ENCODE data around the gene DCAF11.

Gene DCAF11

DNA sequence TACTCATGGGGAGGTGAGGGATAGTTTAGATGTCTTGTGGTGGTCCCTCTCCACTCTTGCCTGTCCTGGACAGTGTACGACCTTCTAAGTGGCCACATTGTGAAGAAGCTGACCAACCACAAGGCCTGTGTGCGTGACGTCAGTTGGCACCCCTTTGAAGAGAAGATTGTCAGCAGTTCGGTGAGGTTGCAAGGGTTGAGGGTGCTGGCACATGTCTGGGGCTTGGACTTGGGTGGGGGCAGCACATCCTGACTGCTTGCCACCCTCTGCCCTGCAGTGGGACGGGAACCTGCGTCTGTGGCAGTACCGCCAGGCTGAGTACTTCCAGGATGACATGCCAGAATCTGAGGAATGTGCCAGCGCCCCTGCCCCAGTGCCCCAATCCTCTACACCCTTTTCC is 8.3 kb downstream of the DCAF11 start:
- no peak for DNase-seq

DNA sequence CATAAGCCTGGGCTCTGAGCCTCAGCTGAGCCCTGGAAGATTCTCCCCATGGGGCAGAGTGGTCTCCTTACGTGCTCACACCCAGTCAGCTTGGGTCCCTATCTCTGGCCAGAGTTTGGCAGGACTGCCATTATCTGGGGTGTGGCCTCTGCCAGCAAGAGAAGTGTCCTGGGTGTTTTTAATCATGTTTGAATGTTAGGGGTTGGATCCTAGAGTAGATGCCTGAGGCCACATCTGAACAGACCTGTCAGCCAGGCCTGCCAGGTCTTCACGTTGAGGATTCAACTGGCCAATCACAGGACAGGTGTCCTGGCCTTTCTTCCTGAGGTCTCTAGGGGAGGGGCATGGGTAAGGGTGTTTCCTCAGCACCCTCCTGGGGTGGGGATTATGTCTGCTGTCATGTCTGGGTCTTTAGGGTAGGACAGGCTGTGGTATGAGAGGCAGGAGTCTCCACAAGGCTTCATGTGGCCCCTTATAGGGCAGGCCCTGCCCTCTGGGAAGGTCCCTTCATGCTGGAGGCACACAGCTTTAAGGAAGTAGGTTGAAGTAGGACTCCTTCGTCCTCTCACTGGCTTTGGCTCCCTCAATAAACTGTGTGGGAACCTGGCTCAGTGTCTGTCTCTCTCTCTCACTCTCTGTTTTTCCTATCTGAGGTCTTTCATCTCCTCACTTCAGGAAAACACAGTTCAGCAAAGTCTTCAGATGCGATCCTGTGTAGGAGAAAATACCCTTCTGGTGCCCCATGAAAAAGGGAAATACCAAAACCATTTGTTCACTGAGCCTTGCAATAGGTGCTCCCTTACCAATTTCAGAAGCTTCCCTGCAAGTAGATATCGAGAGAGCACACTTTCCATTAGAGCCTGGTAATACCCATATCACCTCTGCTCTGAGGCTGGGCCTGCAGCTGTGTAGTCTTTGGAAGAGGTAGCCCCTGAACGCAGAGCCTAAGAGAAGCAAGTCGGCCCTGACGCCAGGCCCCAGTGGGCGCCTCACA is 9.1 kb downstream of the DCAF11 start:
- peak in 1 of 3 donors; percentile 20 for DNase-seq

DNA sequence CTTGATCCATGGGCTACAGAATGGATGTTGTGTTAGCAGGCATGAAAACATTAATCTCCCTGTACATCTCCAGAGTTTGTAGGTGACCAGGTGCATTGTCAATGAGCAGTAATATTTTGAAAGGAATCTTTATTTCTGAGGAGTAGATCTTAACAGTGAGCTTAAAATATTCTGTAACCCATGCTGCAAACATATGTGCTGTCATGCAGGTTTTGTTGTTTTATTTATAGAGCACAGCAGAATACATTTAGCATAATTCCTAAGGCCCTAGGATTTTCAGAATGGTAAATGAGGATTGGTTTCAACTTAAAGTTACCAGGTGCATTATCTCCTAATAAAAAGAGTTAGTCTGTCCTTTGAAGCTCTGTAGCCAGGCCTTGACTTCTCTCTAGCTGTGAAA is 12.4 kb downstream of the DCAF11 start:
- no peak for DNase-seq

DNA sequence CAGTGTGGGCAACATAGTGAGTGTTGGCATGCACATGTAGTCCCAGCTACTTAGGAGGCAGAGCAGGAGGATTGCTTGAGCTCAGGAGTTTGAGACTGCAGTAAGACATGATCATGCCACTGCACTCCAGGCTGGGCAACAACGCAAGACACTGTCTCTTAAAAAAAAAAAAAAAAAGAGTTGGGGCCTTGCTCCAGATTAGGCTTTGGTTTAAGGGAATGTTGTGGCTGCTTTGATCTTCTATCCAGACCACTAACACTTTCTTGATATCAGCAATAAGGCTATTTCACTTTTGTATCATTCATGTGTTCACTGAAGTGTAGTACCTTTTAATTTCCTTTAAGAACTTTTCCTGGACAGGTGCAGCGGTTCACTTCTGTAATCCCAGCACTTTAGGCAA is 13.1 kb downstream of the DCAF11 start:
- no peak for DNase-seq

DNA sequence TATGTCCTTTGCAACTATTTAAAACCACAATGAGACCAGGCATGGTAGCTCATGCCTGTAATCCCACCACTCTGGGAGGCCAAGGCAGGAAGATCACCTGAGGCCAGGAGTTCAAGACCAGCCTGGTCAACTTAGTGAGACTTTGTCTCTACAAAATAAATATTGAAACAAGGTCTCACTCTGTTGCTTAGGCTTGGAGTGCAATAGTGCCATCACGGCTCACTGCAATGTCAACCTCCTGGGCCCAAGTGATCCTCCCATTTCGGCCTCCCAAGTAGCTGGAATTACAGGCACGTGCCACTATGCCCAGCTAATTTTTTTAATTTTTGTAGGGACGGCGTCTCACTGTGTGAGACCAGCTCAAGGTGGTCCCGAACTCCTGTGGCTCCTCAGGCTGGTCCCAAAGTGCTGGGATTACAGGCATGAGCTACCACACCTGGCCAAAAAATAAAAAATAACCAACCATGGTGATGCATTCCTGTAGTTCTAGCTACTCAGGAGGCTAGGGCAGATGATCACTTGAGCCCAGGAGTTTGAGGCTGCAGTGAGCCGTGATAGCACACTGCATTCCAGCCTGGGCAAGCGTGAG is 14.9 kb downstream of the DCAF11 start:
- no peak for DNase-seq

DNA sequence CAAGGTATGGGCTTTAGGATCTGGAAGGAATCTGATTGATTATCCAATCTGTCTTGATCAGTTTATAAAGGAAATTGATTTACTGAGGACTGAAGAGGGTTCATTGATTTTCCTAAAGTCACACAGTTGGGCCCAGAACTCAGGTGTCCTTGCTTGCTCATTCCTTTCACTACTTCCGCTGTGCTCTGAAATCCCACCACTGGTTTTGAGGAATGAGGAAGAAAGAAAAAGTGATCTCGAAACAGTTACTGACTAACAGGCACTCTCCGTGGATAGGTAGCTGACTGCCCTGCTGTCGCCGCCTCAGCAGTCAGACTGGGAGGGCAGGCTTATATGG is 15.8 kb downstream of the DCAF11 start, which contains the start of gene FITM1:
Gene FITM1 (plus strand): TSS at position 280 of the 337 bp plus-strand sequence. CDS start 905 bp downstream, outside the sequence.
- DNase-seq: no peak

DNA sequence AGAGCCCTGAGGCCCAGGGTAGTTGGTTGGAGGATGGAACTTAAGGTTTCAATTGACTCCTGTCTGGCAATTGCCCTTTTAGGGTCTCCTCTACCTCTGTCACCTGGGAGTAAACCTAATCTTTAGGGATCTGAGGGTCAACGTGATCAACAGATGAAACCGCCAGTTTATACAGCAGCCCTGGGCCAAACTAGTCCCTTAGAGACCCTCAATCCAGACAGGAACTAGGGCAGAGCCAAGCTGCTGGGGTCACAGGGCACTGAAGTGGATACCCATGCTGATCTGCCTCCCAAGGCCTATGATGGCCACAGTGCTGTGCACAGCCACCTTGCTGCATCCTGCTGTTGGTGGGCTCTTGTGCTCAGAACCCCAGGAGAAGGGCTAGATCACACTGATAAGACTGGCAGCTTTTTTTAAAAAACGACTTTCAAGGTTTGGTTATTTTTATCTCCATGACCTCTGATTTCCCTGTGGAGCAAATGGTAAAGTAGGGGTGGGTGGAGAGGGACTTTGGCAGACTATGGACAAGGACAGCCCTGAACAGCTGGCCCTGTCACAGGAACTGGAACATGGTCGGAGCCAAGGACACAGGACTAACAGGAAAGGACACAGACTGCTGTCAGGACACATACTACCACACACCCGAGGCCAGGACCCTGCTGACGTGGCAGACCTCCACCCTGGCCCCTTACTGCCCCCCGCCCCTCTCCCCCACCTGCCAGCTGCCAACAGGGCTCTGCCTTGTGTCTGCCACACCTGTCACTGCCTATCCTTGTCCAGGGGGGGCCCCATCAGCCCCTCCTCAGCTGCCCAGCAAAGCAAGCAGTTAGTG is 16.4 kb downstream of the DCAF11 start:
- DNase-seq: no peak

DNA sequence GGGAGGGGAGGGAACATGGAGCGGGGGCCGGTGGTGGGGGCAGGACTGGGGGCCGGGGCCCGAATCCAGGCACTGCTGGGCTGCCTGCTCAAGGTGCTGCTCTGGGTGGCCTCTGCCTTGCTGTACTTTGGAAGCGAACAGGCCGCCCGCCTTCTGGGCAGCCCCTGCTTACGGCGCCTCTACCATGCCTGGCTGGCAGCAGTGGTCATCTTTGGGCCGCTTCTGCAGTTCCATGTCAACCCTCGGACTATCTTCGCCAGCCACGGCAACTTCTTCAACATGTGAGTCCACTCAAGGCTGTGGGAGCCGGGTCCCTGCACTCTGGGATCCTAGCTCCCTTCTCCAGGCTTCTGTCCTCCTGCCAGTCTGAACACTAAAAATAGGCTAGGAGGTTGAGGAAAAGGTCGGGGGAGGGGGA is 17.0 kb downstream of the DCAF11 start:
- no peak for DNase-seq

DNA sequence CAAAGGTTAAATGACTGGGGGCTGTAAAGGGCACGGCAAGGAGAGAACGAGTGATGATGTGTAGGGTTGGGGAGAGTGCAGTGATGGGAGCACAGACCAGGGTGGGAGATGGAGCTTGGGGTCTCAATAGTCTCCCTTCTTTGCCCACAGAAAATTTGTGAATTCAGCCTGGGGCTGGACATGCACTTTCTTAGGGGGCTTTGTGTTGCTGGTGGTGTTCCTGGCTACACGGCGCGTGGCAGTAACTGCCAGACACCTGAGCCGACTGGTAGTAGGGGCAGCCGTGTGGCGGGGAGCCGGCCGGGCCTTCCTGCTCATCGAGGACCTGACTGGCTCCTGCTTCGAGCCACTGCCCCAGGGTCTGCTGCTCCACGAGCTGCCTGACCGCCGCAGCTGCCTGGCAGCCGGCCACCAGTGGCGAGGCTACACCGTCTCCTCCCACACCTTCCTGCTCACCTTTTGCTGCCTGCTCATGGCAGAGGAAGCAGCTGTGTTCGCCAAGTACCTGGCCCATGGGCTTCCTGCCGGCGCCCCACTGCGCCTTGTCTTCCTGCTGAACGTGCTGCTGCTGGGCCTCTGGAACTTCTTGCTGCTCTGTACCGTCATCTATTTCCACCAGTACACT is 17.6 kb downstream of the DCAF11 start:
- DNase-seq: no peak

DNA sequence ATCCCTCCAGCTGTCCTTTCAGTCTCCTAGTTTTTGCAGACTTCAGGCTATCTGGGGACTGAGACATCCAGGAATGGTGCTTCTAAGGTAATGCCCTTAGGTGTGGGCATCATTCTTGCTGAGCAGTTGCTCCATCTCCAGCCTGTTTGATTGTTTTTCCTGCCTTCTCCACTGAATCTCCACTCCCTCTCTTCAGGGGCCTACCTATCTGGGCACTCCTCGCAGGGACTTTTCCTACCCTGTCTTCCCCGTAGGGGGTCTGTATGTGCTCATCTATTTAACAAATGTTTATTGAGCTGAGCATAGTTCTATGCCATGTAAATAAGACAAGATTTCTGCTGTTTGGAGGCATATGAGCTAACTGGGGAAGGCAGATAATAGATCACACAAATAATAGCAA is 18.4 kb downstream of the DCAF11 start:
- DNase-seq: no peak

DNA sequence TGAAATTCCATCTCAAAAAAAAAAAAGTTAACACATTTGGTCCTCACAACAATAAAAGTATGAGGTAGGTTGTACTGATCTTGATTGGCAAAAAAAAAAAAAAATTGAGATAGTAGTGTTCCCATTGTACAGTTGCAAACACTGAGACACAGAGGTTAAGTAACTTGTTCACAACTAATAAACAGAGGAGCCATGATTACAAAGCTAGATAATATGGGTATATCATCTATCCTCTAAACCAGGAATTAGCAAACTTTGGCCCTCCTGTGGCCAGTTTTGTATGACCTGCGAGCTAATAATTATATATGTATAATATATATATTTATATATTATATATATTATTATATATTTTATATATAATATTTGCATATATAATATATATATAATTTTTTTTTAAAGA is 19.2 kb downstream of the DCAF11 start:
- no peak for DNase-seq

DNA sequence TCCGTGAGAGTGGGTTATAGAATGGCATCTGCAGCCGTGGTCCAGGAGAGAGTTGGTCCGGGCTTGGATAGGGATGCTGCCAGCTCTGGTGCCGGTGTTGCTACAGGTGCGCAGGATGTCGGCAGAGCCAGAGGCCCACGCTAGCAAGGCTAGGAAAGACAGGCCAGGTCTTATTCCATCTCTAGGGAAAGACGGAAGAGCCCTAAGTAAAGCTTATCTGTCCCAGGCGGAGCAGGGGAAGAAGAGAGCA is 20.9 kb downstream of the DCAF11 start:
- DNase-seq: no peak

DNA sequence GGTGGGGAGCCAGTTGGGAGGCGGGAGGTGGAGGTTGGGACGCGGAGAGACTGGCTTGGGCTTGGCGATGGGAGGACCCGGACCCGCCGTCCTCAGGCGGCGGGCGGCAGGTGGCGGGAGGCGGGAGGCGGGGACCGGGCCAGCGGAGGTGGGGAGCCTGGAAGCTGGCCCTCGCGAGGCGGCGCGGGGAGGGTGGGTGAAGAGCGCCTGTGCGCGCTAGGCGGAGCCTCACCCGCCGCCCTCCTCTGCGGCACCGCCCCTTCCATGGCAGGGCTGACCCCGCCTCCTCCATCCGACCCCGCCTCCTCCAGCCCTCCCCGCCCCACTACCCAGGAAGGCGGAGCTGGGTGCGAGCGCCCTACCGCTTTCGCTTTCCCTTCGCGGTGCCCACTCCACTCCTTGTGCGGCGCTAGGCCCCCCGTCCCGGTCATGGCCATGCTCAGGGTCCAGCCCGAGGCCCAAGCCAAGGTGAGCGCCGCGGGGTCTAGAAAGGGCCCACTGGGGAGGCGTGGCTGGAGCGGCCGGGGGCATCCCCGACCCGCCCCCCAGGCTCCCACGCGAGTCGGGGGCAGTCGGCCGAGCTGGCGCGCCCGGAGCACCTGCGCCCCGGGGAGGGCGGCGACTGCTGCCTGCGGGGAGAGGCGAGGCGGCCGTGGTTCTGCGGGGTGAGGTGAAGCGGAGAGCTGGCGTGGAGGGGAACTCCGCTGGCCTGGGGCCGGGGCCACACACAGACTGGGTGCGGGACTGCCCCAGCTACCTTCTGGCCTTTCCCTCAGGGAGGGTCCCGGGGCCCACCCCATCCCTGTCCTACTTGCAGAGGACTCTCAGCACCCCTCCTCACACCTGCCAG is 21.5 kb downstream of the DCAF11 start, which contains the start of gene PSME1:
Gene PSME1 (plus strand): TSS at position 361 of the 850 bp plus-strand sequence. CDS start 69 bp downstream, at position 430.
- peak; percentile 92 to 98 (median 96) for DNase-seq

DNA sequence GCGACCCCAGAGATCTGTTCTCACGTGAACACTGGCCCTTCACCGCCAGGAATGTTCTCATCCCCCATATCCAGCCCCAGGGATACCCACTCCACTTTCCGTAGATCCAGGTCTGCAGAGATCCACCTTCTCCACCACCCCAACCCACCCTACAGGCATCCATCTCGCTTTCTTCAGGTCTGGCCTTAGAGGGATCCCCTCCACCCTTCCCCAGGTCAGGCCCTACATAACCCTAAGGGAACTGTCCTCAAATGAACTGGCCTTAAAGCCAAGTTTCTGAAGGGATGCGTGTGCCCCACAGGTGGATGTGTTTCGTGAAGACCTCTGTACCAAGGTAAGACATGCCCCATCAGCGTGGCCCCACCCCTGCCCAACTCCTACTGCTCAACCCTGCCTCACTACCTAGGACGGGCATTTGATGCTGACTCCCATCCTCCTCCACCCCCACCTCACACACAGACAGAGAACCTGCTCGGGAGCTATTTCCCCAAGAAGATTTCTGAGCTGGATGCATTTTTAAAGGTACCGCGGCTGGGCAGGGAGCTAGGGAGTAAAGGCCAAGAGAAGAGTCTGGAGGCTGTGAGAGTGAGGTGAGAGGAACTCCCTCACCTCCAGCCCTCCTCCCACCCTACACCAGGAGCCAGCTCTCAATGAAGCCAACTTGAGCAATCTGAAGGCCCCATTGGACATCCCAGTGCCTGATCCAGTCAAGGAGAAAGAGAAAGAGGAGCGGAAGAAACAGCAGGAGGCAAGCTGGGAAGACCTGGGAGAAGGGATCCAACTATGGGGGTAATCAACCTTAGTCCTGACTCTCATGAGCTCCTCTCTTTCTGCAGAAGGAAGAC is 22.3 kb downstream of the DCAF11 start:
- no peak for DNase-seq

DNA sequence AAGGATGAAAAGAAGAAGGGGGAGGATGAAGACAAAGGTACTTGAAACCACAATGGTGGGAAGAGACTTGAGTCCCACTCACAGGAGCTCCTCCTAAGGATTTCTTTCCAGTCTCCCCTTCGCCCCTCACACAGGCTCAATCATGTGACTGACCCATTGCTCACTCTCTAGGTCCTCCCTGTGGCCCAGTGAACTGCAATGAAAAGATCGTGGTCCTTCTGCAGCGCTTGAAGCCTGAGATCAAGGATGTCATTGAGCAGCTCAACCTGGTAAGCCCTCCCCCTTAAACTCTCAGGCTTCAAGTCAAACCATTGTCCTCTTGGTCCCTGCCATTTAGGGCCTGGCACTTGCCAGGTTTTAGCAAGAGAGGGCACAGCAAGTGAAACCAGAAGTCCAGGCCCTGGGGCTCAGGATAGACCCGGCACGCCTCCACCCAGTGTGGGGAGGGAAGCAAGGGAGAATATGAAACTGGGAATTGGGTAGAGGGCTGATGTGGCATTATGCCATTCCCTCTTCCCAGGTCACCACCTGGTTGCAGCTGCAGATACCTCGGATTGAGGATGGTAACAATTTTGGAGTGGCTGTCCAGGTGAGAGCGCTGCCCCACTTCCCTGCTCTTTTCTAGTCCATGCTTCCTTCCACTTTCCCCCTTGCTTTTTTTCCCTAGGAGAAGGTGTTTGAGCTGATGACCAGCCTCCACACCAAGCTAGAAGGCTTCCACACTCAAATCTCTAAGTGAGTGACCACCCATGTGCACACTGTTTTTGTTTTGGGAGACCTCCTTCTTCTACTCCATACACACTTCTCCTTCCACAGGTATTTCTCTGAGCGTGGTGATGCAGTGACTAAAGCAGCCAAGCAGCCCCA is 23.2 kb downstream of the DCAF11 start:
- no peak for DNase-seq

DNA sequence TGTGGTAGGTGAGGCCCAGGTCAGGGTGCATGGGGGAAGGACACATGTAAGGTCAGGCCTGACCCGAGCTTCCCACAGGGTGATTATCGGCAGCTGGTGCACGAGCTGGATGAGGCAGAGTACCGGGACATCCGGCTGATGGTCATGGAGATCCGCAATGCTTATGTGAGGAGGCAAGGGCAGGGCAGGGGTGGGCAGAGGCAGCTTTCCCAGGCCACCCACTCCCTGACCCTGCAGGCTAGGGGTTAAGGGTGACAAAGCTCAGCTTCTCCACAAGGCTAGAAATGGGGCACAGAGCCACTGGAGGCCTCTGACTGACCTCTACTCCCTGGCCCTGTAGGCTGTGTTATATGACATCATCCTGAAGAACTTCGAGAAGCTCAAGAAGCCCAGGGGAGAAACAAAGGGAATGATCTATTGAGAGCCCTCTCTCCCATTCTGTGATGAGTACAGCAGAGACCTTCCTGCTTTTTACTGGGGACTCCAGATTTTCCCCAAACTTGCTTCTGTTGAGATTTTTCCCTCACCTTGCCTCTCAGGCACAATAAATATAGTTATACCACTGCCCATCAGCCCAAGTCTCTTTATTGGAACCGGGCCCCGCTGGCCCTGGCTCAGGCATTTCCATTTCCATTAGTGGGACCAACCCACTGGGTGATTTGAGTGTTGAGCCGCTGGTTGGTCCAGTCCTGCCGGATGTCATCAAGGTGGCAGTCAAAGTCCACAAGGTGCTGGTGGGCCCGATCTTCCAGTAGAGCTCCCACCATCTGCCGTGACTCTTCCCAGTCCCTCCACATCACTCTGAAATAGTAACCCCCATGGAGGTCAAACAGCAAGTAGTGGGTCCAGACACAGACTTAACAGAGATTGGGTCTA is 24.1 kb downstream of the DCAF11 start:
- DNase-seq: peak in 1 of 3 donors; percentile 29

DNA sequence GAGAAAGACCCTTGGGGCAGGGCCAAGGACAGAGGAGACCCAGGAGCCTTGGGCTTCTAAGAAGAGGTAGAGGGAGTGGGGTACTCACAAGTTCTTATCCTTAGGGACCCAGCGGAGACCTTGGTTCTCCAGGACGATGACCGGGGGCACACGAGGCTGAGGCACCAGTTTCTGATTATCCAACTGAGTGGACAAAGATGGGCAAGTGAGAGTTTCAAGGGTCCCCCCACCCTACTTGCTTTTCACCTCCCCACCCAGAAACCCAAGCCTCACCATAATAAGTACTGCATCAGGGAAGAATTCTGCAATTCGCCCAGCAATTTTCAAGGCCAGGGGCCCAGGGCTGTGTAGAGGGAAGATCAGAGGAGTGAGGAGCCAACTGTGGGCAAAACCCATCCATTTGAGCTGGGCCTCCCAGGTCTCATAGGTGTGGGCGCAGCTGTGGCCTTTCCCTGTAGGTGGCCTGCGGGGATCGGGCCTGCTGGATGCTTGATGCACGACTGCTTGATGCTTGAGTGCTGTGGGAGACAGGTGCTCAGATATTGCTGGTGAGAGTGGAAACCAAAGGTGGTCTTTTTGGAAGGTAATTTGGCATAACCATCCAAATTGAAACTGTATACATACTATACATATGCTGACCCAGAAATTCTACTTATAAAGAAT is 24.8 kb downstream of the DCAF11 start:
- no peak for DNase-seq

DNA sequence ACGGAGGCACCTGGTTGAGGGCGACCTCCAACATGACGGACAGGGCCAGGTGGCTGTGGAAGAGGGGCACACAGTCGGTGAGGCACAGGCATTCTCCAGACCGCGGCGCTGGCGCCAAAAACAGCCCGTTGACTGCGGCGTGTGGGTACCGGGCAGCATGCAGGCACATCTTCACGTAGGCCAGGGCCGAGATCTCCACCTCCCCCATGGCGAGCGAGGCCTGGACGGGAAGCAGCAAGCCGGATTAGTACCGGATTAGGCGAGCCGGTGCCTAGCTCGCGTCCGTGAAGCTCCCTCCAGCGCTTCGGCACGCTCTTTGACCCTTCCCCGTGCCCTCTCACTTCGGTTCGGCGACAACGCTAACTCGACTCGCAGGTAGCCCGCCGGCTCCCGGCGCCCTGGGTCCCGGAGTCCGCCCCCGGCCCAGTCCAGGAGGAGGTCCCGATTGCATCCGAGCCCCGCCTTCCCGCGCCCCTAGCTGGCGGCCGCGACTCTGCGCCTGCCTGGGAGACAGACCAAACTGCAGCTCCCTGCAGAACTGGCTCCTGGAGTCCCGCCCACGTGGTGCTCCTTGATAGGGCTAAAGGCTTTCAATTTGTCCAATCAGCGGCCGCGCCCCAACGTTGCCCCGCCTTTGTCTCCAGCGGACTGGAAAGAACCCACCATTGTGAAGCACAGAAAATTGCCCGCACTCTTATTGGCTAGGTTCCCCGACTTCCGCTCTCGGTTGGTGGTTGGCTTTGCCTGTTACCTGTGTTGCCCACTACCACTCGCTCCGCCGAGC is 26.7 kb downstream of the DCAF11 start, which contains the start of gene EMC9:
Gene EMC9 (minus strand): TSS at position 495 of the 784 bp plus-strand sequence. CDS start 287 bp downstream, at position 208.
- peak; percentile 100 for DNase-seq

All from suppressor macrophage treated with lipopolysaccharide for 1 hour (primary cell).